DMS79 (cell line): ENCODE data around the gene TEX44.
A peak's percentile ranks its signal among the peaks of the same experiment; 100 is the strongest.

Experiments
- DNase-seq: peaks from one replicate; lab custom pipeline; 2025; lab: John Stamatoyannopoulos, UW

TEX44 gene

DNA sequence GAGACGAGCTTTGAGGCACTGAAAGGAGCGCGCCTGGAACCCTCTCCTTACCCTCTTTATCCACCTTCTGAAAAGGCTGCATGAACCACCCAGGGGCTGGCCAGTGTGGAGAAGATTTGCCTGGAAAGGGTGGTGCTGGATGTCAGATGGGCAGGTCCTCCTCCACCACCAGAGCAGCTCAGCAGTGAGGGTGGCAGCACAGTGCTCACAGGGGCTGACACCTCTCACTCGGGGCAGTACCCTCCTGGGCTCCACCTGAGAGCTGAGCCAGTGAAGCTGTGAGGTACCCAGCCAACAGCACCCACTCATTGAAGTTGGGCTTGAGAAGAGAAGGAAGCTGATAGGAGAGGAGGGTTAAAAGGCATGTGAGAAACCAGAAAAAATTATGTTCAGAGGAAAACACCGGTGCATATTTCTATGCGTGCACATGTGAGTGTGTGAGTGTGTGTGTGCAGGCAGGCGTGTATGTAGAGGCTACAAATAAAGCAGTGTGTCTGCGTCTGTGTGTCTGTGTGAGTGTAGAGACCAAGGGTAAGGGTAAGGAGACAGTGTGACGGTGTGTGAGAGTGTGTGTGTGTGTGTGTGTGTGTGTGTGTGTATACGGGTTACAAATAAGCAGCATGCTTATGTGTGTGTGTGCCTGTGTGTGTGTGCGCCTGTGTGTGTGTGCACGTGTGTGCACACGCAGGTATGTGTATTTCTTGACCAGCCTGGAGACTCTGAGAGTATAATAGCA lies 40.7 kb downstream of the TEX44 start:
- DNase-seq = no peak

DNA sequence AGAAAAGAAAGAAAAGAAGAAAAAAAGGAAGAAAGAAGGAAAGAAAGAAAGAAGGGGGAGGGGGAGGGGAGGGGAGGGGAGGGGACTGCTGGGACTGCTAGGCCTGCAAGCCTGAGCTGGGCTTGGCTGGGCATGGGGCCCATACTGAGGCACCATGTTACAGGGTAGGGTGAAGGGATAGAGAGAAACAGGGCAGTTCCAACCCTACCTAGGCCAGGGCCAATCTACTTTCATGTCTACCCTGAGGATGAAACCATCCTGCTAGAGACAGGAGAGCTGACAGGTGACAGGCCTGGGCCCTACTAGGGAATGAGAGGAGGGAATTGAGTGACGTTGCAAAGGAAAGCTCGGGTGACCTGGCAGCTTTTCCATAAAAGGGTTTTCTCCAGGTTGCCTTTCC lies 41.7 kb downstream of the TEX44 start:
- no peak for DNase-seq

DNA sequence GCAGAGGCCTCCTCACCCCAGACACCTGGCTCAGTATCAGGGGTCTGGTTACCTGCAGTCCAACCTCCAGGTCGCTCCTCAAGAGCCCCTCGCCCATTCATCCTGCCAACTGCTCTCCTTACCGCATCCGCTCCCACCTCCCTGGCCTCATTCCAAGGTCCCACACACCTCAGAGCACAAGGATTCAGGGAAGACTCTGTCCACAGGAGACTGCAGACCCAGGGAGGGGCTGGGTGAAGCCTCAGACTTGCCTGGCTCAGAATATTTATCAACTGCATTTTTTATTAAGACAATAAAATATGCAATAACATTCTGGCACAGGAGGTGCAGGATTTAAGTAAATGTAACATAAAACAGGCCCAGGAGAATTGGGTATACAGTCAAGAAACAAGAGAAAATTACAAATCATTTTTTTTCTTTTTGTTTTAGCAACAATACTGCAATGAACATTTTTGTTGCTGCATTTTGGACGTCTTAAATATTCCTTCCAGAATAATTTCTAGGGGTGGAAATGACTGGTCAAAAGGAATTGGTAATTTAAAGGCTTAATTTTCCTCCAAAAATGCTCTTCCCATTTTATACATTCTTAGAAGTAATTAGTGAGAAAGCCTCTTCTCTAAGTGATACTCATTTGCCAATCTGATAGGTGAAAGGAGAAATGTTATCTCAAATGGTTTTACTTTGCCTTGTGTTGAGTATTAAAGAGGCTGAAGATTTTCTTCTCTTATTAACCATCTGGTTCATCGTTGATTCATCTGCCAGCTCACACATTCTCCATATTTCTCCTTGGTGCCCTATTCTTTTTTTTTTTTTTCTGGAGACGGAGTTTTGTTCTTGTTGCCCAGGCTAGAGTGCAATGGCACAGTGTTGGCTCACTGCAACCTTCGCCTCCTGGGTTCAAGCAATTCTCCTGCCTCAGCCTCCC lies 42.5 kb downstream of the TEX44 start:
- DNase-seq = peak; percentile 89

DNA sequence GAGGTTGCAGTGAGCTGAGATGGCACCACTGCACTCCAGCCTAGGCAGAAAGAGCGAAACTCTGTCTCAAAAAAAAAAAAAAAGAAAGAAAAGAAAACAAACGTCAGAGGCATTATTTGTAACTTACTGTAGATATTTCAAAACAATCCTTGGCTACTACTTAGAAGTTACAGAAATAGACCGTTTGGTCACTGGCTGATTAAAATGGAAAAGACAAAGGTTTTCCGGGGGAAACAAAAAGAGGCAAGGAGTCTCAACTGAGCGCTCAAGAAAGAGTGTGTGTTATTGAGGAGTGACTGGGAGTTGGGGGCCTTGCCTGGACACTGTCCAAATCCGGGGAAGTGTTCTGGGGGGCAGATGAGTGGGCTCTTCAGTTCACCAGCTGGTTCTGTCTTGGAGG lies 47.6 kb downstream of the TEX44 start:
- DNase-seq = no peak

DNA sequence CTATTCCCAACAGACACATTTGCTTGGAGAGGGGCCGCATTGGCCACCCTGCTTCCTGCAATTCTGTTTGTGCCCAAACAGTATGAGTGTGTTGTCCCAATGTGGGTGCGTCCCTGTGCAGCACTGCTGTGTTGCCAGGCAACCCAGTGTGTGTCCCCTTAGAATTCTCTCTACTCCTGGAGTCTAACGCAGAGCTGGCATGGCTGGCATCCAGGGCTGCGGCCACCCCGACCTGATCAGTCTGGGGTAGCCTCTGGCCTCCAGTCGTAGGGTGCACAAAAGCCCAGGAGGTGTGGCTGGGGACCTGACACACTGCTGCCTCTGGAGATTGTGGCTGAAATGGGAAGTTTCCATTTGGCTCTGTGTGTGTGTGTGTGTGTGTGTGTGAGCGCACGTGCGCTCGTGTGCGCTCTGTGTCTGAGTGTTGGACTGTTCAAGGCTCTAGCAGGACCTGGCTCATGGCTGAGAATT lies 48.0 kb downstream of the TEX44 start:
- DNase-seq = peak; percentile 57

DNA sequence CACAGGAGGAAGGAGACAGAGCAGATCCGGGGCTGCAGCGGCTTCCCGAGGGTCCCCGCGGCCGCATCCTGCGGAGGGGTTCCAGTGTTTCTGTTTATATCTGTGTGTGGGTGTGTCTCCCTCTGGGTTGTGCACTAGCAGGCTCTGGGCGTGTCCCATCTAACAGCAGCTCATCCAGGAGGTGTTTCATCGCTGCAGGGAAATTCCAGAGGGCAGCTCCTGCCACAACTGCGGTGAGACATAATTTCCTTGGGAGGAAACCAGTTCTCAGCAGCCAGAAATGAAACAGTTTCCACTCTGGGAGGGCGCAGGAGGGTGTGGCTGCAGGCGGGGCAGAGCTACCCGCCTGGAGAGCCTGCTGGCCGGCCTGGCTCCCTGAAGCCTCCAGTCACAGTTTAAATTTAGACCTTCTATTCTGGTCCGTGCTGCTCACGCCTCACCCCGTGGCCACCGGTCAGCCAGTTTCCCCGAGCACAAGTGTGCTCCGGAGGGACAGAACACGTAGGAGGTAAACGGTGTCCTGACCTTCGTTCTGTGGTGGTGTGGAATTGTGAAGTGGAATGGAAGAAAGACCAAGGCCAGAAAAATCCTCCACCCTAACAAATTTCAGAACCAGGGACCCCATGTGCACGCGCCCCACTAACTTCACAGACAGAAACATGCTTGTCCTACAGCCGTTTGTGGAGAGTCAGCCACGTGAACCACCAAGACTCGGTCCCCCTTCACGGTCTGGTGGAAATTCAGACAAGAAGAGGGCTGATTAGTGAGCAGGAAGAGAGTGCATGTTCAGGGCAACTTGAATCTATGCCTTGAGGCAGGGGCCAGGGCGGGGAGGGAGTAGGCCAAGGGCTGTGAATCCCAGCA lies 50.2 kb downstream of the TEX44 start:
- DNase-seq = no peak

DNA sequence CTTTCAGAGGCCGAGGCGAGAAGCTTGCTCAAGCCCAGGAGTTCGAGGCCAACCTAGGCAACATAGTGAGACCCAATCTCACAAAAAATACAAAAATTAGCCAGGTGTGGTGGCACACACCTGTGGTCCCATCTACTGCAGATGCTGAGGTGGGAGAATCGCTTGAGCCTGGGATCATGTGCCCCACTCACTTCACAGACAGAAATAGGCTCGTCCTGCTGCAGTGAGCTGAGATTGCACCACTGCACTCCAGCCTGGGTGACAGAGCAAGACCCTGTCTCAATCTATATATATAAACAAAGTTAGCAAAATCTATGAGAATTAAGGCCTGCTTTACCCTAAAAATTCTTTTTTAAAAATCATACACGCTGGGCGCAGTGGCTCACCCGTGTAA lies 50.8 kb downstream of the TEX44 start:
- no peak for DNase-seq
